ENCODE data around the gene GPR107. TPM values are rescaled to one million over a fixed set of nuclear protein-coding genes. Genes with fewer than 3 reads are reported as not detected.

The GPR107 gene
- total RNA-seq, 6 experiments from 2014 or later = 12.6 to 18.2 (median 14.5) TPM

- Histone ChIP-seq H3K9me3 (no peaks in the 10 kb centered on the region), H3K4me1 (no peaks in the 10 kb centered on the region), H3K36me3 (no peaks in the 10 kb centered on the region), H3K4me3 (no peak overlapping the region), H3K27me3 (no peaks in the 10 kb centered on the region), H3K27ac (no peak overlapping the region)
- 87% methylated on average over 9 of the region's 14 CpGs for WGBS (ENCODE audit: insufficient coverage, low coverage, low lambda C conversion rate, missing lambda C conversion rate)
- DNase-seq (no peak), ATAC-seq (no peak)
- TF ChIP-seq CTCF (IDR thresholded peaks at IDR 0.05) (no peak), POLR2A (IDR thresholded peaks at IDR 0.05) (no peak)
- intact Hi-C loops (cut with DNase I) = no loop called here
Observed at GRCh38 chr9:130150779-130151382, 97.2 kb downstream of the GPR107 start.

GRCh38 chr9:130154816-130155215 is 101.1 kb downstream of the GPR107 start:
- Histone ChIP-seq H3K27me3 (no peaks in the 10 kb centered on the region), H3K9me3 (no peaks in the 10 kb centered on the region), H3K4me1 (peaks cover 0 to 7% (median 3%) of the 10 kb centered on the region in 4 donors), H3K4me3 (no peak overlapping the region), H3K27ac (no peak overlapping the region), H3K36me3 (no peaks in the 10 kb centered on the region)
- ATAC-seq (no peak), DNase-seq (no peak)
- intact Hi-C loops (cut with DNase I) = no loop called here
- no CpG with 5 or more reads among the region's 3 CpGs for WGBS (ENCODE audit: insufficient coverage, low coverage, low lambda C conversion rate, missing lambda C conversion rate)
- TF ChIP-seq POLR2A (IDR thresholded peaks at IDR 0.05) (no peak), CTCF (IDR thresholded peaks at IDR 0.05) (no peak)

GRCh38 chr9:130155647-130156046 is 101.9 kb downstream of the GPR107 start:
- WGBS (ENCODE audit: insufficient coverage, low coverage, low lambda C conversion rate, missing lambda C conversion rate) = 86% methylated on average over 7 of the region's 12 CpGs
- DNase-seq (no peak), ATAC-seq (no peak)
- no peak overlapping the region for H3K4me3 ChIP-seq
- H3K27ac ChIP-seq = no peak overlapping the region
- H3K36me3 ChIP-seq = no peaks in the 10 kb centered on the region
- H3K9me3 ChIP-seq = no peaks in the 10 kb centered on the region
- H3K4me1 ChIP-seq = peaks cover 0 to 7% (median 3%) of the 10 kb centered on the region in 4 donors
- H3K27me3 ChIP-seq = no peaks in the 10 kb centered on the region
- TF ChIP-seq POLR2A (IDR thresholded peaks at IDR 0.05) (no peak), CTCF (IDR thresholded peaks at IDR 0.05) (no peak)
- intact Hi-C loops (cut with DNase I) = no loop called here

- peaks cover 0 to 7% (median 3%) of the 10 kb centered on the region in 4 donors for H3K4me1 ChIP-seq
- peak in 1 of 3 donors; percentile 57 for DNase-seq
- no peaks in the 10 kb centered on the region for H3K9me3 ChIP-seq
- no peak overlapping the region for H3K27ac ChIP-seq
- H3K4me3 ChIP-seq = no peak overlapping the region
- H3K27me3 ChIP-seq = no peaks in the 10 kb centered on the region
- no CpG with 5 or more reads among the region's 6 CpGs for WGBS (ENCODE audit: insufficient coverage, low coverage, low lambda C conversion rate, missing lambda C conversion rate)
- no peaks in the 10 kb centered on the region for H3K36me3 ChIP-seq
- peak in 2 of 4 donors; percentile 17 to 34 for TF ChIP-seq CTCF (IDR thresholded peaks at IDR 0.05)
- TF ChIP-seq POLR2A (IDR thresholded peaks at IDR 0.05) = no peak
- intact Hi-C loops (cut with DNase I) = no loop called here
- peak; percentile 41 to 54 (median 52) for ATAC-seq
Observed at GRCh38 chr9:130156672-130157071, 103.0 kb downstream of the GPR107 start.

Data from right lobe of liver (tissue), 6 donors.